Measurements from ENCODE around the gene LLGL2.
A peak's percentile ranks its signal among the peaks of the same experiment; 100 is the strongest.

LLGL2 gene

DNA sequence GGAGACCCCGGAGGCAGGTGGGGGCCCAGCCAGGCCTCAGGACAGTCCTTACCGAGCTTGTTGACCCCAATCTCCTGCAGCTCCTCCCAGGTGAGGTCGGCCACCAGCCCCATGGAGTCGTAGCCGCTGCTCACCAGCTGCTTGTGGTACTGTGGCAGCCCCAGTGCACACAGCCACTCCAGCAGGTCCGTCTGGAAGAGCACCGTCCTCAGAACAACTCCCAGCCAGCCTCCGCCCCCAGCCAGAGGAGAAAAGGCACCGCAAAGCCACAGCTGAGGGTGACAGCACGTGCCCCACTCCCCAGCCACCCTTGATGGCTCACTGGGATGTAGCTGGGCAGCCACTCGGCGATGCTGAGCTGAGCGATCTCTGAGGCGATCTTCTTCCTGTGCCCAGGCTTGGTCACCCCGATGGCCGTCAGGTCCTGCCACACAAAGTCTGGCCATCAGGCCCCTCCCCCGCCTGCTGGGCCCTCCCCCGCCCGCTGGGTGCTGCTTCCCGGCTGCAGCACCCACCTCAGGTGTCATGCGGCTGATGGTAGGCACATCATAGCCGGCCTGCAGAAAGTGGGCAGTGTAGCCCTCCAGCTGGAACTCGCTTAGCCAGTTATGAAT lies 22.1 kb upstream of the LLGL2 start:
- DNase-seq (ENCODE audit: low read depth): no peak
- H3K4me3 ChIP-seq (ENCODE audit: low read depth, low read length): no peak overlapping the region
- TF ChIP-seq, protein P1, sequence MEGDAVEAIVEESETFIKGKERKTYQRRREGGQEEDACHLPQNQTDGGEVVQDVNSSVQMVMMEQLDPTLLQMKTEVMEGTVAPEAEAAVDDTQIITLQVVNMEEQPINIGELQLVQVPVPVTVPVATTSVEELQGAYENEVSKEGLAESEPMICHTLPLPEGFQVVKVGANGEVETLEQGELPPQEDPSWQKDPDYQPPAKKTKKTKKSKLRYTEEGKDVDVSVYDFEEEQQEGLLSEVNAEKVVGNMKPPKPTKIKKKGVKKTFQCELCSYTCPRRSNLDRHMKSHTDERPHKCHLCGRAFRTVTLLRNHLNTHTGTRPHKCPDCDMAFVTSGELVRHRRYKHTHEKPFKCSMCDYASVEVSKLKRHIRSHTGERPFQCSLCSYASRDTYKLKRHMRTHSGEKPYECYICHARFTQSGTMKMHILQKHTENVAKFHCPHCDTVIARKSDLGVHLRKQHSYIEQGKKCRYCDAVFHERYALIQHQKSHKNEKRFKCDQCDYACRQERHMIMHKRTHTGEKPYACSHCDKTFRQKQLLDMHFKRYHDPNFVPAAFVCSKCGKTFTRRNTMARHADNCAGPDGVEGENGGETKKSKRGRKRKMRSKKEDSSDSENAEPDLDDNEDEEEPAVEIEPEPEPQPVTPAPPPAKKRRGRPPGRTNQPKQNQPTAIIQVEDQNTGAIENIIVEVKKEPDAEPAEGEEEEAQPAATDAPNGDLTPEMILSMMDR (IDR thresholded peaks at IDR 0.05; ENCODE audit: low read depth, low read length, missing control alignments): no peak
- in situ Hi-C loops (cut with HindIII; ENCODE audit: low sequenced_read_pairs): no loop called here

GRCh38 chr17:75503976-75504346 lies 21.5 kb upstream of the LLGL2 start:
- TF ChIP-seq, protein P1 (IDR thresholded peaks at IDR 0.05; ENCODE audit: low read depth, low read length, missing control alignments): no peak
- DNase-seq (ENCODE audit: low read depth): no peak
- H3K4me3 ChIP-seq (ENCODE audit: low read depth, low read length): no peak overlapping the region
- in situ Hi-C loops (cut with HindIII; ENCODE audit: low sequenced_read_pairs): no loop called here

DNA sequence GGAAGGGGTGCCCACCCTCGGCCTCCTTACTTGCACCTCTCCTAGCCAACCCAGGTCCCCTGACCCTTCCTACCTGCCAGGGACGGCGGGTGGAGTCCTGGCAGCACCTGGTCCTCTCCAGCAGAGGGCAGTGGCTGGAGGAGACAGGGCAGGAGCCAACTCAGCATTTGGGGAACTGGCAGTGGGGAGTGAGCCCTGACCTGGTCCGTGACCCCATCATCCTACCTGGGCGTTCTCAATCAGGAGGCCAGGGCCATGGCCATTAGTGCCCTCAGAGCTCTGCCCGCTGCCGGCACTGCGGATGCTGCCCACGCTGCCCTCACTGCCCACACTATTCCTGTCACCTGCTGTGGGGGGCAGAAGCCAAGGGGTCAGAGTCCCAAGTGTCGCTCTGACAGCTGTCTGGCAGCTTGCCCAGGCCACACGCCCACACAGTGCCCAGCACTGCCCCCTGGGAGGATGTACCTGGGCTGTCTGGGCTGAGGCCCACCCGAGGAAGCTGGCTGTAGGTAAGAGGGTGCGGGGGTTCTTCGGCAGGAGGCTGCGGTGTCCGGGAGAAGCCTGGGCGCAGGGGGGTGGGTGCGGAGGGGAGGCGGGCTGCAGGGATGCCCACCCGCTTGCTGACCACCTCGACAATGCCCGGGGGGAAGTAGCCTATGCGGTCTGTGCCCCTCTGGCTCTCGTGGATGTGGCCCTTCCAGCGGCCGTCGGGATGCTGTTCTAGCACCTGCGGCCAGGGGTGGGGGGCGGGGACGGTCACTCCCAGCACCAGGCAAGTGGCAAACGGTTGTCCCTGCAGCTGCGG lies 20.9 kb upstream of the LLGL2 start:
- in situ Hi-C loops (cut with HindIII; ENCODE audit: low sequenced_read_pairs): no loop called here
- no peak overlapping the region for H3K4me3 ChIP-seq (ENCODE audit: low read depth, low read length)
- TF ChIP-seq, protein P1 (IDR thresholded peaks at IDR 0.05; ENCODE audit: low read depth, low read length, missing control alignments): peak; percentile 62
- DNase-seq (ENCODE audit: low read depth): no peak

DNA sequence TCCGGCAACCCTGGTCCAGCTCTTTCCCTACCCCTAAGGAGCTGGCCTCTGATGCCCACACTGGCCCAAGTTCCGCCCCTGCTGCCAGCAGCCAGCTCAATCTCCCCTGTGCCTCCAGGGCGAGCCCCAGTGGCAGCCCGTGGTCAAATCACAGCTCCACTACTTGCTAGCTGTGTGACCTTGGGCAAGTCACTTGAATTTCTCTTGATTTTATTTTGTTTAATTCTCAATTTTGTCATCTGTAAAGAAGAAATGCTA lies 20.4 kb upstream of the LLGL2 start:
- DNase-seq (ENCODE audit: low read depth): no peak
- TF ChIP-seq, protein P1 (IDR thresholded peaks at IDR 0.05; ENCODE audit: low read depth, low read length, missing control alignments): no peak
- H3K4me3 ChIP-seq (ENCODE audit: low read depth, low read length): no peak overlapping the region
- in situ Hi-C loops (cut with HindIII; ENCODE audit: low sequenced_read_pairs): no loop called here

DNA sequence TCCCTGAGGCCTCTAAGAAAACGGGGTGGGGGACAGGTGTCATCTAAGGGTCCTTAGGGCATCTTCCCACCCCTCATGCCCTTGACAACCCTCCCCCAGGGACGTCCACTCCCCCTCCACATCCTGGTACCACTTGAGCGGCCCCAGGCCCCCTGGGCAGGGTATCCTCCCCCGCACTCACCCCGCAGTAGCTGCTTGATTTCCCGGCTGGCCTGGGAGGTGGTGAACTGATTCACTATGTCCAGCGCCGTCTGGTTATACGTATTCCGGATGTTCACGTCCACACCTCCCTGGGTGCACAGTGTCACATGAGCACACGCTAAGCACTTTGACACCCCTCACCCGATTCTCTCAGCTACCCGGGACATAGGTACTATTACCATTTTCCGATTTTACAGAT lies 19.9 kb upstream of the LLGL2 start:
- no peak overlapping the region for H3K4me3 ChIP-seq (ENCODE audit: low read depth, low read length)
- in situ Hi-C loops (cut with HindIII; ENCODE audit: low sequenced_read_pairs): no loop called here
- no peak for DNase-seq (ENCODE audit: low read depth)
- TF ChIP-seq, protein P1 (IDR thresholded peaks at IDR 0.05; ENCODE audit: low read depth, low read length, missing control alignments): no peak

DNA sequence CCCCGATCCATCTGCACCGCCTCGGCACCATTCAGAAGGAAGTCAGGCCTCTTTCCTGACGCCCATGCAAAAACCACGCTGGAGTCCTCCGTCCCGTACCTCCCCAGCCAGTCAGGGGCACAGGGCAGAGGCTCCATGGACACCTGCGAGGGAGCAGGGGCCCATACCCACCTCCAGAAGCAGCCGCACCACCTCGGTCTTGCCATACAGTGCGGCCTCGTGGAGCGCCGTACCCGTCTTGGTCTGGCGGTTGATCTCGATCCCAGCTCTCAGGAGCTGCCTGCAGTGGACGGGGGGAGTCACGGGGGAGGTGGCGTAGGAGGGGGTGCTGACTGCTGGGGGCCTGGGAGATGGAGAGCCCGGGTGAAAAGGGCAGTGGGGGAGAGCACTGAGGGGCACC lies 19.4 kb upstream of the LLGL2 start:
- TF ChIP-seq, protein P1 (IDR thresholded peaks at IDR 0.05; ENCODE audit: low read depth, low read length, missing control alignments): no peak
- in situ Hi-C loops (cut with HindIII; ENCODE audit: low sequenced_read_pairs): no loop called here
- no peak for DNase-seq (ENCODE audit: low read depth)
- H3K4me3 ChIP-seq (ENCODE audit: low read depth, low read length): no peak overlapping the region
